ENCODE data around the gene ABCA4.
"Not testable (repeated sequence)": the region's sequence is repeated elsewhere in the genome, so short reads cannot be mapped to it uniquely, and the experiment has no call there.

The ABCA4 gene

GRCh38 chr1:94000510-94001282, 120.3 kb downstream of the ABCA4 start:
- no peak for DNase-seq

GRCh38 chr1:93999840-94000415, 121.0 kb downstream of the ABCA4 start:
- no peak for DNase-seq

- not testable (repeated sequence) for DNase-seq
Observed at GRCh38 chr1:93998532-93998931, 122.4 kb downstream of the ABCA4 start.

GRCh38 chr1:93997756-93998155, 123.2 kb downstream of the ABCA4 start:
- DNase-seq = no peak

GRCh38 chr1:93995837-93996536, 125.0 kb downstream of the ABCA4 start:
- DNase-seq = no peak

GRCh38 chr1:93993731-93994130, 127.2 kb downstream of the ABCA4 start:
- DNase-seq = no peak

- DNase-seq = no peak
Observed at GRCh38 chr1:93992954-93993353, 128.0 kb downstream of the ABCA4 start.

- no peak for DNase-seq
Observed at GRCh38 chr1:93992190-93992589, 128.8 kb downstream of the ABCA4 start.

- DNase-seq = no peak
Observed at GRCh38 chr1:93991271-93991670, 129.7 kb downstream of the ABCA4 start.

GRCh38 chr1:93990477-93990876, 130.5 kb downstream of the ABCA4 start:
- DNase-seq = not testable (repeated sequence)

- DNase-seq = no peak
Observed at GRCh38 chr1:93990010-93990409, 130.9 kb downstream of the ABCA4 start.

GRCh38 chr1:93989601-93990000, 131.3 kb downstream of the ABCA4 start:
- no peak for DNase-seq

GRCh38 chr1:93988634-93989350, 132.2 kb downstream of the ABCA4 start:
- DNase-seq = no peak

- no peak for DNase-seq
Observed at GRCh38 chr1:93981274-93981667, 139.7 kb downstream of the ABCA4 start.

- DNase-seq = peak; percentile 74
Observed at GRCh38 chr1:93980320-93981273, 140.4 kb downstream of the ABCA4 start.

- peak; percentile 89 for DNase-seq
Observed at GRCh38 chr1:93979718-93980319, 141.1 kb downstream of the ABCA4 start.

- DNase-seq = no peak
Observed at GRCh38 chr1:93979040-93979717, 141.8 kb downstream of the ABCA4 start.

GRCh38 chr1:93977598-93977945, 143.4 kb downstream of the ABCA4 start:
- no peak for DNase-seq

GRCh38 chr1:93976711-93977597, 144.0 kb downstream of the ABCA4 start:
- DNase-seq = no peak

- no peak for DNase-seq
Observed at GRCh38 chr1:93976291-93976690, 144.7 kb downstream of the ABCA4 start.

All from SHP77 treated with DMSO at 0.1 percent for 48 hours (cell line).